HS-5 (cell line): ENCODE measurements around the gene PBXIP1.

ENCODE experiments used
- DNase-seq: peaks from one replicate; pipeline ENCODE4 v3.0.0-alpha.2; 2012; ENCODE audit warnings: low read depth

Gene PBXIP1

DNA sequence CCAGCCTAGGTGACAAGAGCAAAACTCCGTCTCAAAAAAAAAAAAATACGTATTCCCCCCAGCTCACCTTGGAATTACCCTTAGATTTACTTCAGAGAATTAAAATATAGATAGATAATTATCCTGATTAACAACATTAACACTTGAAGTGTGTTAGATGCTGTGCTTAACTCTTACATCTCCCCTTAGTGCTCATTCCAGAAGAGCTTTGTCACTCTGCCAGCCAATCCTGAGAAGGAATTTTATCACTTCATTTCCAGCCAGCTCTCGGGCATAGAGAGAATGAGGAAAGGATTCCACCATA lies 16.3 kb upstream of the PBXIP1 start:
- DNase-seq, result no peak

- DNase-seq, result no peak
These were observed 15.6 kb upstream of the PBXIP1 start for GRCh38 chr1:154971341-154971998.

GRCh38 chr1:154970631-154971340 lies 14.9 kb upstream of the PBXIP1 start, which contains the start of gene SHC1:
TSS of gene SHC1 (minus strand) at chr1:154970747. CDS start at chr1:154970526, 221 bp downstream.
- DNase-seq, result peak; percentile 82

GRCh38 chr1:154969860-154970452 lies 14.1 kb upstream of the PBXIP1 start:
- no peak for DNase-seq

GRCh38 chr1:154969246-154969645 lies 13.3 kb upstream of the PBXIP1 start:
- DNase-seq, result no peak

- DNase-seq, result no peak
These were observed 12.8 kb upstream of the PBXIP1 start for GRCh38 chr1:154968731-154969130.

- no peak for DNase-seq
These were observed 11.5 kb upstream of the PBXIP1 start for GRCh38 chr1:154967331-154967950.

GRCh38 chr1:154966111-154966510 lies 10.2 kb upstream of the PBXIP1 start:
- no peak for DNase-seq

- DNase-seq, result no peak
These were observed 8.5 kb upstream of the PBXIP1 start for GRCh38 chr1:154964359-154964758.

DNA sequence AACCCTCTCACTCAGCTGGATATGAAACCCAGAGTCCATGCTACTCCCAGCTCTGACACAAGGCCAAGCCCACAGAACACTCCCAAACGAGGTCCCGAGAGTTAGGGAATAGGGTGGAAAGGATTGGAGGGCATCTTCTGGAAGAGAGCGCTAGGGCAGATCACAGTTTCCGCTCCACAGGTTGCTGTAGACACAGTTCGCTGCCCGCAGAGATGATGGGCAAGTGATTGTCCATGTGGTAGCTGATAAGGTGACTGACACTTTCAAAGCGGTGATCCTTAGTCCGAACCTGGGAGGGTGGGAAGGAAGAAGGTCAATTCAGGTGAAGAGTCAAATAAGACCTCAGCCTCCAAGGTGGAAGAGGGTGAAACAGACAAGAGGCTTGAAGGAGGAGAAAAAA lies 7.7 kb upstream of the PBXIP1 start:
- DNase-seq, result no peak

- DNase-seq, result no peak
These were observed 7.0 kb upstream of the PBXIP1 start for GRCh38 chr1:154962795-154963330.

- DNase-seq, result no peak
These were observed 6.4 kb upstream of the PBXIP1 start for GRCh38 chr1:154962156-154962749.

DNA sequence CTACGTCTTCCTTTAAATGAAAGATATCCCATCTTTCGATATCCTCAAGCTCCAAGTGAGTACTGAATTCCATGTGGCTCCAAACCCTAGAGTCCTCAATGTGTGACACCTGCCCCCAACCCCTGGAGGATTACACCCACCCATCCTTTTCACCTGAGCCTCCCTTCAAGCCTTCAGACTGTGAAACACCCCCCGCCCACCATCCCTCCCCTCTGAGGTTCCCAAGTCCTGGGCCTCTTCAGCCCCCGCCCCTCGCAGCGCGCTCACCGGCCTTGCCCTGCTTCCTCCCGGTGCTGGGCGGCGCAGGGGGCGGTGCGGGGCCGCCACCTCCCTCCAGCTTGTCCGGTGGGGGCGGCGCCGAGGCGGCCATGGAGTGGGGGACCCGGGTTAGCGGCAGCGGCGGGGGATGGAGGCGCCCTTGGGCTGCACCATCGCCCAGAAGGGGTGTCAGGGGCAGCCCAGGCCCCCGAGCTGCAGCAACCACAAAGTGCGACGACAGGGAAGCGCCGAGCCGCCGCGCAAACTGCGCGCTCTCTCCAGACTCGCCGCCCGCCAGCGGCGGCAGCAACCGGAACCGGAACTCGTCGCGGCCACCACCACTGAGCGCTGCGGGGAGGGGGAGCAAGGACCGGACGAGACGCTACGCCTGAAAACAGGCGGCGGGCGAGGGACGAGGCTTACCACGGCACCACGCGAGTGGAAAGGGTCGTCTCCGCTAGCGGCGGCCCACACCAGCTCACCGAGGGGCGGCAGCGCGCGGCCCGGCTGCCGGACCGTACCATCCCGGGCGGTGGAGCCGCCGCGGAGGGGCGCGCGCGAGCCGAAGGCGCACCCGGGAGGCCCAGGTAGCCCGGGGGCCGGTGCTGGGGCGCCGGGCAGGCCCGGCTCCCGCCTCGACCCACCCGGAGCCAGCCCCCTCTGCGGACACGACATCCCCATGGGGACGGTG lies 5.6 kb upstream of the PBXIP1 start, which contains the start of gene PYGO2:
Gene PYGO2 (minus strand): TSS at position 576 of the 949 bp plus-strand sequence. CDS start 206 bp downstream, at position 370.
- DNase-seq, result no peak

GRCh38 chr1:154960446-154961136 lies 4.7 kb upstream of the PBXIP1 start:
- DNase-seq, result no peak

DNA sequence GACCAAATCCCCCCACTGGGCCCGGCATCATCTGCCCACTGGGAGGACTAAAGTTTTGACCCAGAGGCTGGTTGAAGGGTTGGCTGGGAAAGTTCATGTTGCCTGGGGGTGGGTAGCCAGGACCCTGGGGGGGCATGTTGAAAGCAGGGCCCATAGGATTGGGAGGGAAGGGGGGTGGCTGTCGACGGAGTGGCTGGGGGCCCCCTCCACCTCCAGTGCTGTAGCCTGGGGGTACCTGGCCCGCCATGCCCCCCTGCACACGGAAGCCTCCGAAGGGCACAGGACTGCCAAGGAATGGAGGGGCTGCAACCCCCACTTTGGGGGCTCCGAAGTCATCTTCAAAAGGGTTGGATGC lies 3.5 kb upstream of the PBXIP1 start:
- no peak for DNase-seq

- no peak for DNase-seq
These were observed 3.0 kb upstream of the PBXIP1 start for GRCh38 chr1:154958681-154959425.

- DNase-seq, result no peak
These were observed 2.1 kb upstream of the PBXIP1 start for GRCh38 chr1:154958036-154958435.

DNA sequence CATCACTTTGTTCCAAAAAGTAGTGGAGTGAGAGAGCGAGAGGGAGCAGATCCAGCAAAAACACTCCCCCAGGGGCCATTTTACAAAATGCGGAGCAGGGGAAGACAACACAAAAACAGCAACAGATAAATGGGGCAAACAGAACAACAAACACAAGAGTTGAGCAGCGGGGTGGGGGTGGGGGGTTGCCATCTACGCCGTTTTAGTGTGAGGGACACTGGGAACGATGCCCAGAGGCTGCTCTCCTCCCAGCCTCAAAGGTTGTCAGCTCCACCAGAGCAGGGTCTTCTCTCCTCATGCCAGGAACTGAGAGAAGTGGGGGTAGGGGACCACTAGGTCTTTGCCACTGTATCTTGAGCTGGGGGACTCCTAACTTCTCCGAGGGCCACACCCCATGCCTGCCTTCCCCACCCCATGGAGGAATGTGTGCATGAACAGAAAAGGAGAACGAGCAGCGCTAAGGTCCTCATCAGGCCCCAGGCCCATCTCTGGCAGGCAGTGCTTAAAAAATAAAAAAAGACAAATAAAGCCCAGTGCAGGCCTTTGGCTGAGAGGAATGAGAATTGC lies 1.3 kb upstream of the PBXIP1 start:
- no peak for DNase-seq

- no peak for DNase-seq
These were observed 644 bp upstream of the PBXIP1 start for GRCh38 chr1:154956544-154956941.
